K562 (cell line): ENCODE results near the gene MCFD2. TPM values are rescaled to one million over a fixed set of nuclear protein-coding genes. Genes with fewer than 3 reads are reported as not detected.

Experiments used
- ATAC-seq: fragments of 200-7000 bp; cut with Tn5 transposase; 3 replicates; pipeline ENCODE4 v1.9.1; 2020; ENCODE audit warnings: moderate library complexity
- BruUV-seq: library from RNA; stranded (reverse); fragments of 400-500 nt; replicated peaks from 2 replicates; lab custom pipeline; 2021; lab: Mats Ljungman, UMichigan
- CTCF ChIA-PET: fragments of 300-600 bp; formaldehyde crosslinking; extraction: SDS; loops from one replicate; lab custom pipeline; 2021; ENCODE audit warnings: low intra/inter-chr PET ratio; lab: Yijun Ruan, JAX
- POLR2A ChIA-PET: fragments of 300-600, 350-650 bp; sonication (Branson Sonifier 250); formaldehyde crosslinking; extraction: SDS; loops from one replicate; lab custom pipeline; 2021; ENCODE audit warnings: antibody characterized with exemption, inconsistent platforms; lab: Yijun Ruan, JAX
- DNase-seq, 4 experiments: peaks; one replicate each; pipeline versions ENCODE4 v3.0.0 to v3.0.0-alpha.2; 2011 to 2018; ENCODE audit warnings: low spot score in 3 of 4, mixed read lengths in 3 of 4; ENCODE audit errors: extremely low read depth in 1 of 4
- FAIRE-seq: peaks from 2 replicates; lab custom pipeline; 2011; peaks lifted over from hg19 to GRCh38; lab: Jason Lieb, UNC
- H2AFZ ChIP-seq: 2 replicates; pipeline ENCODE4 v1.6.0; 2011; ENCODE audit warnings: low read depth, low read length, control low read depth, inconsistent platforms
- H3K27ac ChIP-seq: fragments of 200-600 bp; 3 replicates; pipeline ENCODE4 v1.8.0; 2011; ENCODE audit warnings: low read depth, mild to moderate bottlenecking, control low read depth, inconsistent platforms, low read length, moderate library complexity, mixed read lengths; ENCODE audit errors: extremely low read depth
- H3K27me3 ChIP-seq, 2 experiments: fragments of 300-600 bp in 1 of 2; 2 replicates in 1 of 2; 3 replicates in 1 of 2; pipeline versions ENCODE4 v1.6.0 to v1.8.0; 2011; ENCODE audit warnings: inconsistent platforms in 2 of 2, low read length in 2 of 2, mild to moderate bottlenecking in 1 of 2, mixed read lengths in 1 of 2, moderate library complexity in 1 of 2; ENCODE audit not compliant: control insufficient read depth in 2 of 2, insufficient read depth in 2 of 2
- H3K36me3 ChIP-seq: fragments of 300-600 bp; 3 replicates; pipeline ENCODE4 v1.8.0; 2011; ENCODE audit warnings: mild to moderate bottlenecking, low read length, inconsistent platforms; ENCODE audit not compliant: control insufficient read depth, insufficient read depth
- H3K4me1 ChIP-seq, 2 experiments: fragments of 200-600 bp in 1 of 2; replicated peaks in 1 of 2; 2 replicates in 1 of 2; 3 replicates in 1 of 2; pipeline versions ENCODE4 v1.5.1 to v1.8.0; 2011; ENCODE audit warnings: inconsistent platforms in 2 of 2, low read length in 2 of 2, mild to moderate bottlenecking in 1 of 2, mixed read lengths in 1 of 2, moderate library complexity in 1 of 2; ENCODE audit not compliant: control insufficient read depth in 2 of 2, insufficient read depth in 2 of 2
- H3K4me2 ChIP-seq: 2 replicates; pipeline ENCODE4 v1.6.1; 2011; ENCODE audit warnings: low read length, control low read depth, inconsistent platforms, mixed read lengths; ENCODE audit not compliant: insufficient read depth
- H3K4me3 ChIP-seq: fragments of 200-600 bp; sonication (generic), shearing (Covaris generic); 2 replicates; pipeline ENCODE4 v1.5.1; 2016; ENCODE audit warnings: control low read depth, inconsistent platforms
- H3K79me2 ChIP-seq: fragments of 200-600 bp; 3 replicates; pipeline ENCODE4 v1.8.0; 2011; ENCODE audit warnings: low read length, inconsistent platforms; ENCODE audit not compliant: control insufficient read depth, insufficient read depth
- H3K9ac ChIP-seq, 2 experiments: 2 replicates each; pipeline versions ENCODE4 v1.6.0 to v1.6.1; 2011; ENCODE audit warnings: low read depth in 2 of 2, low read length in 2 of 2, control low read depth in 1 of 2, inconsistent platforms in 1 of 2, mild to moderate bottlenecking in 1 of 2, mixed read lengths in 1 of 2; ENCODE audit not compliant: insufficient read depth in 1 of 2
- H3K9me1 ChIP-seq: one replicate; pipeline ENCODE4 v1.6.0; 2011; ENCODE audit warnings: inconsistent platforms, mild to moderate bottlenecking, low read length, moderate library complexity; ENCODE audit not compliant: control insufficient read depth, insufficient read depth
- H3K9me3 ChIP-seq: replicated peaks from 2 replicates; pipeline ENCODE4 v1.5.1; 2011; ENCODE audit warnings: low read depth, low read length, inconsistent platforms; ENCODE audit not compliant: control insufficient read depth, insufficient read depth
- H4K20me1 ChIP-seq: replicated peaks from 2 replicates; pipeline ENCODE4 v1.6.1; 2011; ENCODE audit warnings: low read length, inconsistent platforms, mixed read lengths; ENCODE audit not compliant: control insufficient read depth, insufficient read depth
- AFF1 ChIP-seq, 2 experiments: fragments of 450-650 bp; IDR thresholded peaks; 2 replicates each; pipeline ENCODE4 v1.6.1; 2018; ENCODE audit warnings: mild to moderate bottlenecking in 2 of 2, low read depth in 1 of 2; ENCODE audit not compliant: partially characterized antibody in 2 of 2
- BCOR ChIP-seq: fragments of 450-650 bp; IDR thresholded peaks from 2 replicates; pipeline ENCODE4 v1.6.1; 2016
- C11orf30 ChIP-seq: fragments of 450-650 bp; IDR thresholded peaks from 2 replicates; pipeline ENCODE4 v1.6.1; 2016; ENCODE audit warnings: low read depth, mild to moderate bottlenecking
- CEBPB ChIP-seq: fragments of 450-650 bp; IDR thresholded peaks from 2 replicates; pipeline ENCODE4 v1.6.1; 2016; ENCODE audit warnings: missing genetic modification characterization, missing compliant biosample characterization
- EGR1 ChIP-seq: fragments of 450-650 bp; conservative IDR thresholded peaks from 2 replicates; pipeline ENCODE4 v1.6.1; 2017; ENCODE audit warnings: mild to moderate bottlenecking
- HCFC1 ChIP-seq: IDR thresholded peaks from 2 replicates; pipeline ENCODE4 v1.6.1; 2012; ENCODE audit warnings: low read depth, low read length, improper control_type of control experiment
- HLTF ChIP-seq: fragments of 450-650 bp; IDR thresholded peaks from 2 replicates; pipeline ENCODE4 v1.6.1; 2016
- HNRNPLL ChIP-seq: fragments of 200-400 bp; formaldehyde crosslinking; IDR thresholded peaks from 2 replicates; pipeline ENCODE4 v1.6.1; 2017; ENCODE audit warnings: low read length, low read depth, mild to moderate bottlenecking; ENCODE audit not compliant: poor library complexity, severe bottlenecking
- PATZ1 ChIP-seq: fragments of 250-450 bp; sonication (Bioruptor Pico); IDR thresholded peaks from 2 replicates; pipeline ENCODE4 v1.5.0; 2020; ENCODE audit warnings: mild to moderate bottlenecking, borderline replicate concordance
- WGBS: fragments of 100-300 bp; shearing (Covaris generic); methylation state at CpG from one replicate; pipeline ENCODE4 v1.1.6; 2016; ENCODE audit warnings: low coverage, mixed read lengths; ENCODE audit not compliant: insufficient coverage; ENCODE audit errors: missing lambda C conversion rate; 5-methylcytosine and 5-hydroxymethylcytosine counted together
- in situ Hi-C: fragments of 300-500 bp; cut with MboI; formaldehyde crosslinking; loops from 4 replicates; pipeline ENCODE4 v1.15.0; 2018; ENCODE audit warnings: inconsistent platforms, mixed read lengths
- intact Hi-C: fragments of 100-400 bp; cut with micrococcal nuclease; formaldehyde crosslinking; loops from 2 replicates; pipeline ENCODE4 v1.14.2; 2022
- polyA plus RNA-seq, 8 experiments: library from polyadenylated mRNA; depleted of rRNA in 4 of 8; stranded (reverse) in 5 of 8; unstranded in 3 of 8; fragments of >200 nt; fragmentation: Nextera tagmentation in 2 of 8; fragmentation: Illumina TruSeq in 1 of 8; extraction: Ambion mirVana in 2 of 8; extraction: Trizol in 1 of 8; gene quantifications; 2 replicates each; pipeline versions ENCODE4 v1.2.1 to v1.2.3, GENCODE V29; 2011 to 2014; ENCODE audit warnings: inconsistent platforms in 1 of 8, missing spikeins in 1 of 8
- total RNA-seq, 7 experiments: library from RNA; depleted of rRNA in 6 of 7; stranded (reverse); fragments of >200 nt in 6 of 7; fragmentation: Illumina TruSeq in 2 of 7; extraction: Trizol in 2 of 7; gene quantifications; 2 replicates each; pipeline versions ENCODE4 v1.2.1 to v1.2.3, GENCODE V29; 2011 to 2021; ENCODE audit warnings: low replicate concordance in 1 of 7

The MCFD2 gene
- total and polyA plus RNA-seq, 9 of the 15 experiments (the other 6 are each of a cell fraction or from before 2014, with no cell fraction given): 78.6 to 237 (median 123) TPM

DNA sequence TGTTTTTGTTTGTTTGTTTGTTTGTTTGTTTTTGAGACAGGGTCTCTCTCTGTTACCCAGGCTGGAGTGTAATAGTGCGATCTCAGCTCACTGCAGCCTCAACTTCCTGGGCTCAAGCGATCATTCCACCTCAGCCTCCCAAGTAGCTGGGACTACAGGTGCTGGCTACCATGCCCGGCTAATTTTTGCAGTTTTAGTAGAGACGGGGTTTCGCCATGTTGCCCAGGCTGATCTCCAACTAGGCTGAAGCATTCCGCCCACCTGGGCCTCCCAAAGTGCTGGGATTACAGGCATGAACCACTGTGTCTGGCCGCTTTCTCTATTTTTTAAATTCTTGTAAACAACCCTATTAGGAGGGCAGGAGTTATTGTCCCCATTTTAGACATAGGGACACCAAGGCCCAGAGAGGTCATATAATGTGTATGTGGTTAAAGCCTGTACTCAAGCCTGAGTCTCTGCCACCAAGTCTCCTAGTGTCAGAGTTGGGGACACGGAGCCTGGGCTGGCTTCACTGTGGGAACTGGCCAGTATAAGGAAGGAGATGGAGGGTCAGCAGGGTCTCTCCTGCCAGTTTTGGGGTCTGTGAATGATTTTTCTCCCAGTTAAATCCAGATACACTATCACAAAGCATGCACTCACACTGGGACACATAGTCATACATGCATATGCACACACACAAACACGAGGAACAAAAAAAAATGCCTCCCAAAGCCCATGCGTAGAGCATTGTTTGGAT, 27.5 kb upstream of the MCFD2 start:
- POLR2A ChIA-PET: interaction anchor here (0.6 to 0.9 kb wide), 3 partner anchors 8 to 371 kb away, joined by 3 read pairs; no protein-coding TSS in a partner anchor
- Histone ChIP-seq H3K9me3 (no peaks in the 10 kb centered on the region), H3K4me1 (peaks cover 15 to 29% of the 10 kb centered on the region in 2 experiments), H2AFZ (no peak overlapping the region), H3K4me2 (0 out of 2 replicates have a peak overlapping the region, but pooled peaks have one; percentile 99), H3K4me3 (no peak overlapping the region), H3K27me3 (no peaks in the 10 kb centered on the region), H3K9ac (no peak overlapping the region), H4K20me1 (no peaks in the 10 kb centered on the region), H3K36me3 (peaks cover 14% of the 10 kb centered on the region; the same call in 2 of the 3 replicates), H3K9me1 (no peaks in the 10 kb centered on the region), H3K79me2 (peaks cover 21% of the 10 kb centered on the region), H3K27ac (no peak overlapping the region)
- intact Hi-C loops (no loop called here), in situ Hi-C loops (no loop called here)
- FAIRE-seq: no peak
- no peak for ATAC-seq
- CTCF ChIA-PET: no interaction called here
- no TSS peak for BruUV-seq
- TF ChIP-seq EGR1: no peak
- no peak for TF ChIP-seq BCOR
- TF ChIP-seq HCFC1: no peak
- no peak for TF ChIP-seq C11orf30
- no peak for TF ChIP-seq HNRNPLL
- 89% methylated on average over 10 of the region's 10 CpGs for whole genome bisulfite sequencing
- DNase-seq: no peak

DNA sequence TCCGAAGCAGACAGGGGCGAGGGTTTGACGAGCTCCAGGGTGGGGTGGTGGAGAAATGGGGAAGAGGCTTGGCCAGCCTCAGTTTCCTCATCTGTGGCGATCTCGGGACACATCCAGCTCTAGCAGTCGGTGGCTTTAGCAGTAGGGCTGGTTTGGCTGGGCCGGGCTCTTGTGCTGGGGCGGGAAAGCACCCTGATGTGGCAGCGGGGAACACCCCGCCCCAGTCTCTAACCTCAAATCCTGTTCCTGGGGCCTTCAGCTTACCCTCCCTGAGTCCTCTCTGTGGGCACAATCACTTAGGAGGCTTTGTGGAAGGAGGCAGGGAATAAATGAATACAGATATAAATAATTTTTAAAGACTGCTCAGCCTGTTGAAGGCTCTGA, 26.5 kb upstream of the MCFD2 start:
- FAIRE-seq (peak; percentile 69), DNase-seq (peak; percentile 27 to 49 (median 34)), ATAC-seq (peak; percentile 25)
- Histone ChIP-seq H3K4me2 (peak overlapping the region; percentile 99), H3K27ac (peak overlapping the region; percentile 68), H3K9me1 (no peaks in the 10 kb centered on the region), H2AFZ (peak overlapping the region; percentile 87), H3K79me2 (peaks cover 21% of the 10 kb centered on the region), H3K4me3 (peak overlapping the region; percentile 98), H3K36me3 (peaks cover 14% of the 10 kb centered on the region; the same call in 2 of the 3 replicates), H4K20me1 (no peaks in the 10 kb centered on the region), H3K4me1 (peaks cover 15 to 26% of the 10 kb centered on the region in 2 experiments), H3K9me3 (no peaks in the 10 kb centered on the region), H3K27me3 (no peaks in the 10 kb centered on the region), H3K9ac (peak overlapping the region; percentile 77 to 97)
- BruUV-seq: no TSS peak
- ChIA-PET CTCF (no interaction called here), POLR2A (interaction anchor here (0.7 to 0.9 kb wide), 3 partner anchors 10 to 371 kb away, joined by 3 to 4 read pairs (median 3); no protein-coding TSS in a partner anchor)
- 7% methylated on average over 10 of the region's 10 CpGs for WGBS
- in situ Hi-C loops (no loop called here), intact Hi-C loops (no loop called here)
- TF ChIP-seq AFF1 (IDR thresholded peaks at IDR 0.05; ENCODE audit: low read depth in 1 of 2, partially characterized antibody in 2 of 2): peak in 1 of 2 experiments; percentile 3
- no peak for TF ChIP-seq CEBPB (tag)
- TF ChIP-seq PATZ1 (CRISPR knock-in tag): no peak
- TF ChIP-seq HLTF: no peak
